H9 (cell line): ENCODE data around the gene TREM1. TPM values are rescaled to one million over a fixed set of nuclear protein-coding genes. Genes with fewer than 3 reads are reported as not detected.

Experiments used
- DNase-seq: peaks from one replicate; pipeline ENCODE4 v3.0.0-alpha.2; 2017
- H2AFZ ChIP-seq: one replicate; pipeline ENCODE4 v1.6.1; 2013; ENCODE audit warnings: mild to moderate bottlenecking, low read length, control low read depth, moderate library complexity
- H2AK5ac ChIP-seq: 2 replicates; pipeline ENCODE4 v1.6.1; 2013; ENCODE audit warnings: low read length, control low read depth, mixed read lengths; ENCODE audit not compliant: insufficient read length
- H2BK120ac ChIP-seq: one replicate; pipeline ENCODE4 v1.6.1; 2013; ENCODE audit warnings: low read depth, mild to moderate bottlenecking, low read length, control low read depth, inconsistent platforms; ENCODE audit not compliant: poor library complexity, severe bottlenecking
- H2BK12ac ChIP-seq: 2 replicates; pipeline ENCODE4 v1.6.1; 2013; ENCODE audit warnings: low read length, control low read depth, mixed read lengths, low read depth; ENCODE audit not compliant: insufficient read length
- H2BK15ac ChIP-seq: 2 replicates; pipeline ENCODE4 v1.6.1; 2013; ENCODE audit warnings: low read depth, low read length, control low read depth
- H2BK20ac ChIP-seq: one replicate; pipeline ENCODE4 v1.6.1; 2013; ENCODE audit warnings: low read depth, mild to moderate bottlenecking, low read length, control low read depth, inconsistent platforms; ENCODE audit not compliant: poor library complexity, severe bottlenecking
- H2BK5ac ChIP-seq: 2 replicates; pipeline ENCODE4 v1.6.1; 2013; ENCODE audit warnings: low read length, control low read depth, mixed read lengths; ENCODE audit not compliant: insufficient read length
- H3K14ac ChIP-seq: 2 replicates; pipeline ENCODE4 v1.6.1; 2013; ENCODE audit warnings: low read length, control low read depth; ENCODE audit not compliant: insufficient read depth
- H3K18ac ChIP-seq: 2 replicates; pipeline ENCODE4 v1.6.1; 2013; ENCODE audit warnings: low read depth, mild to moderate bottlenecking, mixed read lengths, low read length, control low read depth; ENCODE audit not compliant: insufficient read length
- H3K23ac ChIP-seq: 2 replicates; pipeline ENCODE4 v1.6.1; 2013; ENCODE audit warnings: low read length, control low read depth, mixed read lengths, low read depth; ENCODE audit not compliant: insufficient read length
- H3K23me2 ChIP-seq: 2 replicates; pipeline ENCODE4 v1.6.1; 2013; ENCODE audit warnings: low read depth, mild to moderate bottlenecking, mixed read lengths, low read length, control low read depth; ENCODE audit not compliant: insufficient read length, poor library complexity, severe bottlenecking
- H3K27ac ChIP-seq: 2 replicates; pipeline ENCODE4 v1.5.1; 2013; ENCODE audit warnings: low read length, control low read depth, mixed read lengths, low read depth; ENCODE audit not compliant: insufficient read length
- H3K27me3 ChIP-seq: 2 replicates; pipeline ENCODE4 v1.6.1; 2013; ENCODE audit warnings: low read length, control low read depth, inconsistent platforms; ENCODE audit not compliant: insufficient read depth
- H3K4ac ChIP-seq: 2 replicates; pipeline ENCODE4 v1.6.1; 2013; ENCODE audit warnings: low read depth, mild to moderate bottlenecking, control low read depth, inconsistent platforms, low read length, moderate library complexity
- H3K4me1 ChIP-seq: 2 replicates; pipeline ENCODE4 v1.6.1; 2013; ENCODE audit warnings: low read length, control low read depth, inconsistent platforms; ENCODE audit not compliant: insufficient read depth
- H3K4me2 ChIP-seq: 2 replicates; pipeline ENCODE4 v1.6.1; 2013; ENCODE audit warnings: low read length, control low read depth, mixed read lengths; ENCODE audit not compliant: insufficient read length, insufficient read depth
- H3K56ac ChIP-seq: 2 replicates; pipeline ENCODE4 v1.6.1; 2013; ENCODE audit warnings: low read depth, mild to moderate bottlenecking, mixed read lengths, low read length, control low read depth; ENCODE audit not compliant: insufficient read length
- H3K79me1 ChIP-seq: 2 replicates; pipeline ENCODE4 v1.6.1; 2013; ENCODE audit warnings: low read depth, mild to moderate bottlenecking, moderate library complexity, low read length, control low read depth, inconsistent platforms; ENCODE audit not compliant: insufficient read depth, poor library complexity, severe bottlenecking
- H3K79me2 ChIP-seq: 2 replicates; pipeline ENCODE4 v1.6.1; 2013; ENCODE audit warnings: low read length, control low read depth, inconsistent platforms; ENCODE audit not compliant: insufficient read depth
- H3K9ac ChIP-seq: 2 replicates; pipeline ENCODE4 v1.6.1; 2013; ENCODE audit warnings: low read length, control low read depth, mixed read lengths; ENCODE audit not compliant: insufficient read length; ENCODE audit errors: extremely low read depth
- H3K9me3 ChIP-seq: one replicate; pipeline ENCODE4 v1.6.1; 2013; ENCODE audit warnings: low read depth, low read length, inconsistent platforms; ENCODE audit not compliant: control insufficient read depth
- H3T11ph ChIP-seq: one replicate; pipeline ENCODE4 v1.6.1; 2013; ENCODE audit warnings: mild to moderate bottlenecking, low read length, control low read depth, inconsistent platforms
- H4K20me1 ChIP-seq: one replicate; pipeline ENCODE4 v1.6.1; 2013; ENCODE audit not compliant: control insufficient read depth, insufficient read length, insufficient read depth
- H4K5ac ChIP-seq: 2 replicates; pipeline ENCODE4 v1.6.1; 2013; ENCODE audit warnings: low read depth, mild to moderate bottlenecking, mixed read lengths, low read length, control low read depth; ENCODE audit not compliant: insufficient read length
- H4K8ac ChIP-seq: replicated peaks from 2 replicates; pipeline ENCODE4 v1.6.1; 2013; ENCODE audit warnings: low read length, control low read depth, mixed read lengths, low read depth; ENCODE audit not compliant: insufficient read length
- H4K91ac ChIP-seq: 2 replicates; pipeline ENCODE4 v1.6.1; 2013; ENCODE audit warnings: low read depth, mild to moderate bottlenecking, moderate library complexity, mixed read lengths, low read length, control low read depth; ENCODE audit not compliant: insufficient read length
- H3K27ac Mint-ChIP-seq, 3 experiments: 2 replicates in 2 of 3; 3 replicates in 1 of 3; pipeline ENCODE4 v1.8.0; 2020 to 2021; ENCODE audit warnings: mixed read lengths in 3 of 3, mild to moderate bottlenecking in 1 of 3, moderate library complexity in 1 of 3
- H3K27me3 Mint-ChIP-seq: 2 replicates; pipeline ENCODE4 v1.8.0; 2021; ENCODE audit warnings: low read depth, mild to moderate bottlenecking, moderate library complexity, mixed read lengths
- H3K36me3 Mint-ChIP-seq, 3 experiments: 2 replicates in 2 of 3; 3 replicates in 1 of 3; pipeline ENCODE4 v1.8.0; 2020 to 2021; ENCODE audit warnings: low read depth in 3 of 3, mixed read lengths in 3 of 3; ENCODE audit not compliant: insufficient read depth in 1 of 3
- H3K4me1 Mint-ChIP-seq, 2 experiments: 2 replicates each; pipeline ENCODE4 v1.8.0; 2020; ENCODE audit warnings: mixed read lengths in 2 of 2
- H3K4me3 Mint-ChIP-seq, 2 experiments: 2 replicates in 1 of 2; 3 replicates in 1 of 2; pipeline ENCODE4 v1.8.0; 2020 to 2021; ENCODE audit warnings: mild to moderate bottlenecking in 2 of 2, mixed read lengths in 2 of 2, moderate library complexity in 1 of 2
- H3K9me3 Mint-ChIP-seq, 2 experiments: 2 replicates in 1 of 2; 3 replicates in 1 of 2; pipeline ENCODE4 v1.8.0; 2020; ENCODE audit warnings: mild to moderate bottlenecking in 2 of 2, mixed read lengths in 2 of 2, moderate library complexity in 1 of 2
- CTCF ChIP-seq: fragments of 200-600 bp; sonication (generic); conservative IDR thresholded peaks from 3 replicates; pipeline ENCODE4 v1.8.0; 2021; ENCODE audit warnings: antibody characterized with exemption, mild to moderate bottlenecking
- WGBS: extraction: QIAGEN DNeasy Blood & Tissue Kit; methylation state at CpG from one replicate; pipeline ENCODE4 v1.1.7; 2013; ENCODE audit warnings: missing lambda C conversion rate, low lambda C conversion rate, mixed read lengths; ENCODE audit not compliant: insufficient read length; ENCODE audit errors: extremely low coverage; 5-methylcytosine and 5-hydroxymethylcytosine counted together
- total RNA-seq: library from RNA; stranded (reverse); gene quantifications from 2 replicates; pipeline ENCODE4 v1.2.1, GENCODE V29; 2021

TREM1 gene
- total RNA-seq, 1 experiment from 2014 or later, result not detected

- Histone ChIP-seq H3K79me1 (no peaks in the 10 kb centered on the region), H3K27ac (no peak overlapping the region), H2BK15ac (no peak overlapping the region), H3K4ac (no peak overlapping the region), H3K9ac (no peak overlapping the region), H2BK12ac (no peak overlapping the region), H3K18ac (no peak overlapping the region), H2AFZ (no peak overlapping the region), H4K8ac (no peak overlapping the region), H2BK5ac (no peak overlapping the region), H3K4me1 (no peaks in the 10 kb centered on the region; the same call in 1 of the 2 replicates), H4K5ac (no peak overlapping the region), H3K23me2 (no peaks in the 10 kb centered on the region), H3K14ac (no peak overlapping the region), H3K56ac (no peak overlapping the region), H2AK5ac (no peak overlapping the region), H2BK120ac (no peak overlapping the region), H4K20me1 (no peaks in the 10 kb centered on the region), H3K4me2 (no peak overlapping the region), H3K27me3 (no peaks in the 10 kb centered on the region), H3K23ac (no peak overlapping the region), H3K79me2 (no peaks in the 10 kb centered on the region), H3K9me3 (no peaks in the 10 kb centered on the region), H4K91ac (no peak overlapping the region), H2BK20ac (no peak overlapping the region), H3T11ph (no peak overlapping the region)
- no peak for DNase-seq
- WGBS, result no CpG with 5 or more reads among the region's 4 CpGs
- no peak overlapping the region for H3K4me3 Mint-ChIP-seq
- peaks cover 16% of the 10 kb centered on the region for H3K27me3 Mint-ChIP-seq
- H3K36me3 Mint-ChIP-seq, result no peaks in the 10 kb centered on the region
- peaks cover 0 to 5% of the 10 kb centered on the region in 2 experiments; a peak in 2 of 4 replicates for H3K4me1 Mint-ChIP-seq
- no peak for TF ChIP-seq CTCF
- no peaks in the 10 kb centered on the region for H3K9me3 Mint-ChIP-seq
- H3K27ac Mint-ChIP-seq, result no peak overlapping the region
Measured at GRCh38 chr6:41325446-41326066, 39.1 kb upstream of the TREM1 start.
